ENCODE measurements around the gene SPATA17. TPM values are rescaled to one million over a fixed set of nuclear protein-coding genes. Genes with fewer than 3 reads are reported as not detected.

SPATA17 gene
- total RNA-seq, 2 donors from 2014 or later, result 0.96 to 6.4 TPM

DNA sequence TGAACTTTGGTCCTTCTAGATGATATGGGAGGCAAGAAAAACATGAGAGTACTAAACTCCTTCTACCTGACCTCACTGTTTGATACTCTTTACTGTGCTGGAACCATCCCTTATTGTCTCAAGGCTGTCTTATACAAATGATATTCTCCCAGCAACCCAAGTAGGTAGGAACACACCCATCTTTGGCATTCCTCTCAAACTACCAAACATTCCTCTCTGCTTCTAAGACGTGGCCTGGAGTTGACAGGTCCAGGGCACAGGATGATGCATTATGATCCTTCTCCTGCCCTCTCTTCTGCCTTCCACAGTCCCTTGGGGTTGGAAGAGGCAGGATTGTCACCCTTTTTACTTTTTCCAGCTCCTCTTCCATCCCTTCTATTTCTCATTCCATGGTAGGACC lies 90.5 kb downstream of the SPATA17 start:
- WGBS, result 44% methylated on average over 1 of the region's 1 CpG
- H3K27ac ChIP-seq, result no peak overlapping the region
- no peak for DNase-seq (ENCODE audit: low spot score)
- H3K4me1 ChIP-seq (replicated peaks), result no peaks in the 10 kb centered on the region
- H3K36me3 ChIP-seq, result no peaks in the 10 kb centered on the region
- intact Hi-C loops (cut with DNase I), result no loop called here
- H3K4me3 ChIP-seq, result no peak overlapping the region
- H3K27me3 ChIP-seq (replicated peaks; ENCODE audit: insufficient read depth), result no peaks in the 10 kb centered on the region
- no peaks in the 10 kb centered on the region for H3K9me3 ChIP-seq
- TF ChIP-seq POLR2A (IDR thresholded peaks at IDR 0.05), result no peak

DNA sequence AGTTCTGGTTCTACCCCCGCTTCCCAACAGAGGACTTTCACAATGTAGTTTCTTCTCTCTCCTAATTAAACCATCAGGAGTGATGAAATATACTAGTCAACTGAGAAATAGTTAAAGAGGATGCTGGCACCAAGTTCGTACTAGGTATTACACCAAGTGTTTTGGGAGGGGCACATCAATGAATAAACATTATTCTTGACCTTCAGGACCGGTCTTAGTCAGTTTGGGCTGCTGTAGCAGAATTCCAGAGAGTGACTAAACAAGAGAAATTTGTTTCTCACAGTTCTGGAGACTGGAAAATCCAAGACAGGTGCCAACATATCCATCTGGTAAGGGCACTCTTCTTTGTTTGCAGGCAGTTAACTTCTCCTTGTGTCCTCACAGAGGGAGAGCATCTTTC lies 103.8 kb downstream of the SPATA17 start:
- no peaks in the 10 kb centered on the region for H3K4me1 ChIP-seq (replicated peaks)
- 80% methylated on average over 3 of the region's 3 CpGs for WGBS
- no peak for TF ChIP-seq POLR2A (IDR thresholded peaks at IDR 0.05)
- no peak for TF ChIP-seq POLR2AphosphoS5 (IDR thresholded peaks at IDR 0.05)
- TF ChIP-seq, protein P1, sequence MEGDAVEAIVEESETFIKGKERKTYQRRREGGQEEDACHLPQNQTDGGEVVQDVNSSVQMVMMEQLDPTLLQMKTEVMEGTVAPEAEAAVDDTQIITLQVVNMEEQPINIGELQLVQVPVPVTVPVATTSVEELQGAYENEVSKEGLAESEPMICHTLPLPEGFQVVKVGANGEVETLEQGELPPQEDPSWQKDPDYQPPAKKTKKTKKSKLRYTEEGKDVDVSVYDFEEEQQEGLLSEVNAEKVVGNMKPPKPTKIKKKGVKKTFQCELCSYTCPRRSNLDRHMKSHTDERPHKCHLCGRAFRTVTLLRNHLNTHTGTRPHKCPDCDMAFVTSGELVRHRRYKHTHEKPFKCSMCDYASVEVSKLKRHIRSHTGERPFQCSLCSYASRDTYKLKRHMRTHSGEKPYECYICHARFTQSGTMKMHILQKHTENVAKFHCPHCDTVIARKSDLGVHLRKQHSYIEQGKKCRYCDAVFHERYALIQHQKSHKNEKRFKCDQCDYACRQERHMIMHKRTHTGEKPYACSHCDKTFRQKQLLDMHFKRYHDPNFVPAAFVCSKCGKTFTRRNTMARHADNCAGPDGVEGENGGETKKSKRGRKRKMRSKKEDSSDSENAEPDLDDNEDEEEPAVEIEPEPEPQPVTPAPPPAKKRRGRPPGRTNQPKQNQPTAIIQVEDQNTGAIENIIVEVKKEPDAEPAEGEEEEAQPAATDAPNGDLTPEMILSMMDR (IDR thresholded peaks at IDR 0.05), result no peak
- H3K36me3 ChIP-seq, result no peaks in the 10 kb centered on the region
- H3K4me3 ChIP-seq, result no peak overlapping the region
- intact Hi-C loops (cut with DNase I), result no loop called here
- no peaks in the 10 kb centered on the region for H3K27me3 ChIP-seq (replicated peaks; ENCODE audit: insufficient read depth)
- H3K27ac ChIP-seq, result no peak overlapping the region
- DNase-seq (ENCODE audit: low spot score), result no peak
- no peaks in the 10 kb centered on the region for H3K9me3 ChIP-seq

DNA sequence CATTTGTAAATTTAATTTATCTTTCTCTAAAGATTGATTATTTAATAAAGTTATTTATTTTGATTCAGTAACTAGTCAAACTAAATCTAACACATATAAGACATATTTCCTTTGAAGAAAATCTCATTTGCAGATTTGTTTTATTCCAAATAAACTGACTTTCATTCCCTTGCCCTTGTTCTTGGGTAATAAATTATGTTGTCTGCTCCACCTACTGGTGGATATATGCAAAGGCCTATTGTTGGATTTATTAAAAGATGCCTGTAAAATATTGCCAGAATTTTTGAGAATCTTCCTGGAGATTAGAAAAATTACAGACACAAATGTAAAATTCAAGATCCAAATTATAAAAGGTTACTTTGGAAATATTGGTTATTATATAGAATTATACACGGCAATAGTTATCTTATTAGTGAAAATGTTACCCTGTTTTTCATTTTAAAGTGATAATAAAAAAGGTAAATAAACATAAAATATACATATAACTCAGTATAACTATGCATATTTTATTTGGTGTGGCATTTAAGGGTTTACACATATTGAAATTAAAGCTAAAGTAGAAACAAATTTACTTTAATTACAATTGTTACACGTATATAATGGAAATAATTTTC lies 116.1 kb downstream of the SPATA17 start:
- H3K4me1 ChIP-seq (replicated peaks), result no peaks in the 10 kb centered on the region
- TF ChIP-seq, protein P1 (IDR thresholded peaks at IDR 0.05), result peak; percentile 26 to 59 (median 52)
- TF ChIP-seq POLR2A (IDR thresholded peaks at IDR 0.05), result no peak
- intact Hi-C loops (cut with DNase I), result no loop called here
- H3K27me3 ChIP-seq (replicated peaks; ENCODE audit: insufficient read depth), result no peaks in the 10 kb centered on the region
- 84% methylated on average over 2 of the region's 2 CpGs for WGBS
- H3K9me3 ChIP-seq, result no peaks in the 10 kb centered on the region
- H3K36me3 ChIP-seq, result no peaks in the 10 kb centered on the region
- DNase-seq (ENCODE audit: low spot score), result no peak
- H3K27ac ChIP-seq, result no peak overlapping the region
- no peak overlapping the region for H3K4me3 ChIP-seq

DNA sequence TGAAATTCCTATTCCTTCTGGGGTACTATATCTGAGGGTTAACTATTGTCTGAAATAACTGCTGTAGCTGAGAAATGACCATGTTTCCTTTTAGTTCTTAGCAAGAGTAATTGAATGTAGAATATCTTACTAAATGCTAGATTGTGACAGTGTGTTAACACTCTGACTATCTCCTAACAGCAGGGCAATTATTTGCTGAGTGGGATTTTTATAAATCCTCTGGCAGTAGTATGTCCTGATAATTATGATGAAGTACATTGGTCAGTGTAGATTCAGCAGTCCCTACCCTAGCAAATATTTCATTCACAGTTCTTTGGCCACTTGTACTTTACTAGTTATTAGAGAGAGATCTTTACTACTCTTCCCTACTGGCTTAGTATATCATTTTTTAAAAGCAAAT lies 138.6 kb downstream of the SPATA17 start:
- Histone ChIP-seq H3K9me3 (no peaks in the 10 kb centered on the region), H3K27me3 (replicated peaks; ENCODE audit: insufficient read depth) (no peaks in the 10 kb centered on the region), H3K36me3 (no peaks in the 10 kb centered on the region), H3K4me1 (replicated peaks) (no peaks in the 10 kb centered on the region), H3K27ac (no peak overlapping the region), H3K4me3 (no peak overlapping the region)
- no peak for DNase-seq (ENCODE audit: low spot score)
- intact Hi-C loops (cut with DNase I), result no loop called here
- TF ChIP-seq POLR2A (IDR thresholded peaks at IDR 0.05) (no peak), POLR2AphosphoS5 (IDR thresholded peaks at IDR 0.05) (no peak)
- TF ChIP-seq, protein P1 (IDR thresholded peaks at IDR 0.05), result no peak

DNA sequence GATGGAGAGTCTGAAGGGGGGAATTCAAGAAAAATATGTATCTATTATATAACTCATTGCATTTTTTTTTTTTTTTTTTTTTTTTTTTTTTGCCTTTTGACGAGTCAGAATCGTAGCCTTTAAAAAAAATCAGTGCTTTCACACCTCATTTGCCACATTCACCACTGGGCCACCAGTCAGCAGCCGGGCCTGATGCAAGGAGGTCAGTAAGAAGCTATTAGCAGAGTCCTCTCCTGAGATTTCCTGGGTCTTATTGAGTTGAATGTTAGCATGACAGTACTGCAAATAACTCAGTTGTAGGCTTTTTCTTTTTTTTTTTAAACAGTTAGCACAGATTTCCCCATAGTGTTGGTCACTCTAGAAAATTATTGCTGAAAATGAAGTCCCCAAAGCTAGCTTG lies 139.8 kb downstream of the SPATA17 start:
- intact Hi-C loops (cut with DNase I), result no loop called here
- DNase-seq (ENCODE audit: low spot score), result no peak
- H3K27ac ChIP-seq, result no peak overlapping the region
- 83% methylated on average over 3 of the region's 3 CpGs for WGBS
- TF ChIP-seq POLR2A (IDR thresholded peaks at IDR 0.05), result no peak
- TF ChIP-seq POLR2AphosphoS5 (IDR thresholded peaks at IDR 0.05), result no peak
- TF ChIP-seq, protein P1 (IDR thresholded peaks at IDR 0.05), result no peak
- no peaks in the 10 kb centered on the region for H3K27me3 ChIP-seq (replicated peaks; ENCODE audit: insufficient read depth)
- no peaks in the 10 kb centered on the region for H3K36me3 ChIP-seq
- H3K4me3 ChIP-seq, result no peak overlapping the region
- H3K4me1 ChIP-seq (replicated peaks), result no peaks in the 10 kb centered on the region
- no peaks in the 10 kb centered on the region for H3K9me3 ChIP-seq

Measured in prostate gland (tissue), 2 donors.